PC-3 (cell line): ENCODE data around the gene ICAM4. TPM values are rescaled to one million over a fixed set of nuclear protein-coding genes. Genes with fewer than 3 reads are reported as not detected.

ENCODE experiments used
- ATAC-seq: fragments of 200-7000 bp; cut with Tn5 transposase; 2 replicates; pipeline ENCODE4 v1.9.1; 2020; ENCODE audit warnings: mild to moderate bottlenecking, moderate library complexity
- BruUV-seq: library from RNA; stranded (reverse); fragments of 400-500 nt; replicated peaks from 2 replicates; lab custom pipeline; 2021; lab: Mats Ljungman, UMichigan
- CTCF ChIA-PET: fragments of 300-600 bp; sonication (Branson Sonifier 250); formaldehyde crosslinking; loops from one replicate; lab custom pipeline; 2022; ENCODE audit warnings: antibody characterized with exemption; lab: Charles Lee
- POLR2A ChIA-PET: fragments of 300-600 bp; sonication (Branson Sonifier 250); formaldehyde crosslinking; loops from one replicate; lab custom pipeline; 2022; ENCODE audit warnings: antibody characterized with exemption; ENCODE audit not compliant: unreplicated experiment; lab: Charles Lee
- DNase-seq: peaks from one replicate; pipeline ENCODE4 v3.0.0-alpha.2; 2015
- H2AFZ ChIP-seq: fragments of 300-600 bp; sonication (generic); 2 replicates; pipeline ENCODE4 v1.6.0; 2016; ENCODE audit warnings: antibody characterized with exemption, low read length
- H3F3A ChIP-seq: fragments of 300-600 bp; sonication (generic); one replicate; pipeline ENCODE4 v1.6.0; 2017; ENCODE audit warnings: antibody characterized with exemption, low read length, control low read depth, mild to moderate bottlenecking; ENCODE audit not compliant: unreplicated experiment
- H3K27ac ChIP-seq: fragments of 300-600 bp; sonication (generic); 2 replicates; pipeline ENCODE4 v1.5.1; 2016; ENCODE audit warnings: mild to moderate bottlenecking, low read length
- H3K27me3 ChIP-seq: fragments of 300-600 bp; sonication (generic); 2 replicates; pipeline ENCODE4 v1.6.1; 2016; ENCODE audit warnings: low read length, mixed read lengths
- H3K36me3 ChIP-seq: fragments of 300-600 bp; sonication (generic); 2 replicates; pipeline ENCODE4 v1.6.1; 2016; ENCODE audit warnings: low read depth, mixed run types, low read length, mixed read lengths
- H3K4me1 ChIP-seq: fragments of 300-600 bp; sonication (generic); 2 replicates; pipeline ENCODE4 v1.5.1; 2016; ENCODE audit warnings: low read length; ENCODE audit not compliant: insufficient read depth
- H3K4me2 ChIP-seq: fragments of 300-600 bp; sonication (generic); 2 replicates; pipeline ENCODE4 v1.6.0; 2016; ENCODE audit warnings: low read length
- H3K4me3 ChIP-seq: fragments of 300-600 bp; sonication (generic); 2 replicates; pipeline ENCODE4 v1.5.1; 2016; ENCODE audit warnings: mild to moderate bottlenecking, low read length, mixed read lengths
- H3K79me2 ChIP-seq: fragments of 300-600 bp; sonication (generic); 2 replicates; pipeline ENCODE4 v1.6.1; 2017; ENCODE audit warnings: low read length, mixed read lengths
- H3K9ac ChIP-seq: fragments of 300-600 bp; sonication (generic); 2 replicates; pipeline ENCODE4 v1.6.0; 2016; ENCODE audit warnings: mild to moderate bottlenecking, low read length
- H3K9me2 ChIP-seq: fragments of 300-600 bp; sonication (generic); replicated peaks from 2 replicates; pipeline ENCODE4 v1.6.1; 2016; ENCODE audit warnings: mixed run types, low read length, mixed read lengths
- H3K9me3 ChIP-seq: fragments of 300-600 bp; sonication (generic); 2 replicates; pipeline ENCODE4 v1.6.1; 2016; ENCODE audit warnings: low read length, mixed read lengths
- H4K20me1 ChIP-seq: fragments of 300-600 bp; sonication (generic); 2 replicates; pipeline ENCODE4 v1.6.1; 2016; ENCODE audit warnings: low read length, mixed read lengths
- CTCF ChIP-seq: fragments of 300-600 bp; sonication (generic); conservative IDR thresholded peaks from 2 replicates; pipeline ENCODE4 v1.5.1; 2017; ENCODE audit warnings: antibody characterized with exemption, low read depth, mild to moderate bottlenecking, low read length
- EZH2 ChIP-seq: fragments of 300-600 bp; sonication (generic); IDR thresholded peaks from one replicate; pipeline ENCODE4 v1.6.1; 2017; ENCODE audit warnings: antibody characterized with exemption, mild to moderate bottlenecking, low read length; ENCODE audit not compliant: unreplicated experiment
- EZH2phosphoT487 ChIP-seq: fragments of 300-600 bp; sonication (generic); IDR thresholded peaks from 2 replicates; pipeline ENCODE4 v1.6.1; 2018; ENCODE audit warnings: mild to moderate bottlenecking, antibody characterized with exemption, low read length, borderline replicate concordance
- intact Hi-C: fragments of 100-400 bp; cut with micrococcal nuclease; formaldehyde crosslinking; loops from 2 replicates; pipeline ENCODE4 v1.9.0; 2023
- total RNA-seq: library from RNA; depleted of rRNA; stranded (reverse); fragments of >200 nt; gene quantifications from 2 replicates; pipeline ENCODE4 v1.2.3, GENCODE V29; 2014

Gene ICAM4
- total RNA-seq, 1 experiment from 2014 or later = not detected

GRCh38 chr19:10317857-10318462 is 31.2 kb downstream of the ICAM4 start:
- Histone ChIP-seq H3K27ac (no peak overlapping the region), H3K4me3 (no peak overlapping the region), H3K27me3 (no peaks in the 10 kb centered on the region), H4K20me1 (no peaks in the 10 kb centered on the region), H3F3A (no peaks in the 10 kb centered on the region), H3K36me3 (peaks cover 30% of the 10 kb centered on the region), H3K79me2 (peaks cover 15% of the 10 kb centered on the region), H3K4me2 (no peak overlapping the region), H3K9me2 (no peaks in the 10 kb centered on the region), H3K4me1 (peaks cover 10% of the 10 kb centered on the region; the same call in 1 of the 2 replicates), H2AFZ (no peak overlapping the region), H3K9me3 (no peaks in the 10 kb centered on the region), H3K9ac (no peak overlapping the region)
- BruUV-seq = no TSS peak
- DNase-seq (no peak), ATAC-seq (no peak)
- intact Hi-C loops = no loop called here
- CTCF ChIA-PET = no interaction called here
- POLR2A ChIA-PET = interaction anchor here (0.6 kb wide), 1 partner anchor 10 kb away, joined by 8 read pairs; no protein-coding TSS in a partner anchor
- no peak for TF ChIP-seq EZH2phosphoT487
- no peak for TF ChIP-seq EZH2
- TF ChIP-seq CTCF = no peak

DNA sequence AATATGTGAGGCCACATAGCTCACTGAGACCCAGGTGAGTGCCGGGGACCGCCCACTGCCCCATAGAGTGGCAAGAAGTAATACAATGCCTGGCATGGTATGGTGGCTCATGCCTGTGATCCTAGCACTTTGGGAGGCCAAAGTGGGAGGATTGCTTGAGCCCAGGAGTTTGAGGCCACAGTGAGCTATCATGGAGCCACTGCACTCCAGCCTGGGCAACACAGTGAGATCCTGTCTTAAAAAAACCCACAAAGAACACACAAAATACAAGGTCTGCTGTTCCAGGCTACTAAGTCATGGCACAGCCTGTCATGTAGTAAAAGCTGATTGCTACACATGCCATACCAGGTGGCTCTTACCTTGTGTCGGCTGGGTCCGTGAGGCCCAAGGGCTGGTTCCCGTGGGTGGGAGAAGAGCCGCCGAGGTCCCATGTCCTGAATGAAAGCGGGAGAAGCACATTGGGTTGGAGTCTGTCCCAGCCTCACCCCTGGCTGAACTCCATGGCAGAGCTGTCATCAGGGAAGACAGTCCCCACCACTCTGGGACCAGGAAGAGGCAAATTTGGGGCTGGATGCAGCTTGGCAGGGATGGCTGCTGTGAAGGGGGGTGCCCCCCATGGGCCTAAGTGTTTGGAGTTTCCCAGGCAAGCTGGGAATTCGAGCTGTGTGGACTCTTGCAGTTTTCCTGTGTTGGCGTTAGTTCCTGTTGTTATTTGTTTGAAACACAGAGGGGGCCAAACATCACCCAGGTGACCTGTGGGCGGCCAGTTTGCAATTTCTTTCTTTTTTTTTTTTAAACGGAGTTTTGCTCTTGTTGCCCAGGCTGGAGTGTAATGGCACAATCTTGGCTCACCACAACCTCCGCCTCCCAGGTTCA is 32.3 kb downstream of the ICAM4 start:
- ChIA-PET CTCF (no interaction called here), POLR2A (interaction anchor here (0.5 kb wide), 1 partner anchor 142 kb away, joined by 7 read pairs; no protein-coding TSS in a partner anchor)
- Histone ChIP-seq H4K20me1 (no peaks in the 10 kb centered on the region), H3K4me1 (peaks cover 10% of the 10 kb centered on the region; the same call in 1 of the 2 replicates), H3K4me3 (no peak overlapping the region), H3F3A (no peaks in the 10 kb centered on the region), H3K4me2 (no peak overlapping the region), H3K27me3 (no peaks in the 10 kb centered on the region), H3K27ac (no peak overlapping the region), H3K9ac (no peak overlapping the region), H2AFZ (no peak overlapping the region), H3K9me3 (no peaks in the 10 kb centered on the region), H3K36me3 (peaks cover 33% of the 10 kb centered on the region), H3K79me2 (peaks cover 15% of the 10 kb centered on the region), H3K9me2 (no peaks in the 10 kb centered on the region)
- ATAC-seq = no peak
- no peak for DNase-seq
- TF ChIP-seq CTCF (no peak), EZH2 (no peak), EZH2phosphoT487 (no peak)
- no TSS peak for BruUV-seq
- intact Hi-C loops = no loop called here
